CD1c-positive myeloid dendritic cell (primary cell): ENCODE data around the gene VWA5A.

Experiments used
- DNase-seq: peaks from one replicate; pipeline ENCODE4 v3.0.0-alpha.2; 2016; ENCODE audit errors: extremely low spot score

Gene VWA5A, protein sequence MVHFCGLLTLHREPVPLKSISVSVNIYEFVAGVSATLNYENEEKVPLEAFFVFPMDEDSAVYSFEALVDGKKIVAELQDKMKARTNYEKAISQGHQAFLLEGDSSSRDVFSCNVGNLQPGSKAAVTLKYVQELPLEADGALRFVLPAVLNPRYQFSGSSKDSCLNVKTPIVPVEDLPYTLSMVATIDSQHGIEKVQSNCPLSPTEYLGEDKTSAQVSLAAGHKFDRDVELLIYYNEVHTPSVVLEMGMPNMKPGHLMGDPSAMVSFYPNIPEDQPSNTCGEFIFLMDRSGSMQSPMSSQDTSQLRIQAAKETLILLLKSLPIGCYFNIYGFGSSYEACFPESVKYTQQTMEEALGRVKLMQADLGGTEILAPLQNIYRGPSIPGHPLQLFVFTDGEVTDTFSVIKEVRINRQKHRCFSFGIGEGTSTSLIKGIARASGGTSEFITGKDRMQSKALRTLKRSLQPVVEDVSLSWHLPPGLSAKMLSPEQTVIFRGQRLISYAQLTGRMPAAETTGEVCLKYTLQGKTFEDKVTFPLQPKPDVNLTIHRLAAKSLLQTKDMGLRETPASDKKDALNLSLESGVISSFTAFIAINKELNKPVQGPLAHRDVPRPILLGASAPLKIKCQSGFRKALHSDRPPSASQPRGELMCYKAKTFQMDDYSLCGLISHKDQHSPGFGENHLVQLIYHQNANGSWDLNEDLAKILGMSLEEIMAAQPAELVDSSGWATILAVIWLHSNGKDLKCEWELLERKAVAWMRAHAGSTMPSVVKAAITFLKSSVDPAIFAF

DNA sequence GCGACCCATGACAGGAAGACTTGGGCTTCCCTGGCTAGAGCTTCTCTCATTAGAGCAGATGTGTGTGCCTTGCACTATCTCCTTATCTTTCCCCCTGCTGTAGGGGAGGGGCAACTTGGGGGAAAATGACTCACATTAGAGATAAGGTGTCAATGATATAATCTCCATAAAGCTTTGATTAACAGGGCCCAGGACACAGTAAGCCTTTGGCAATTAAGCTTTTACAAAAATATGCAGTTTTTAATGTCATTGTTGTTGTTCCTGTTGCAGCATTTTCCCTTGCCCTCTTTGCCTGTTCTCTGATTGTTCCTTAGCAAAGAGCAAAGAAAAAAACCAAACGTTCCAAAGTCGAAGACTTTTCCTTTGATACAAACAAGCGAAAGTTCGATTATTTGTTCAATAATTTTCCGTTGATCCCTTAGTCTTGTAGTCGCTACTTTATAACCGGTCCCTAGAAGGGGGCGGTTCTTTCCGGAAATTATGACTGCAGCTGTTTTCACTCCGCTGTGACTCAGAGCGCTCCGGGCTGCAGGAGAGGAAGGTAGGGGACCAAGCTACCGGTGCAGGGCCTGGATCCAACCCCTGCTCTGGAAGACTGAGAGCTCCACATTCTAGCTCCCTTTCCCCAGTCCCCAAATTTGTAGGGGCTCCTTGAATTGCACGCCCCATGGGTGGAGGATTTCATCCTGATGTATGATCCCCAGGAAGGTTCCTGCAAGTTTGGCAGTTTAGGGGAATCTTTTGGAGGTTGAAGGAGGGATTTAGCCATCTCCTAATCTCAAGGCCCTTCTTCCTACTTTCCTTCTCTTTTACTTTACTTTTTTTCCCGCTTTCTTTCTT lies at the start of gene VWA5A:
Gene VWA5A, plus strand, starts transcription at position 509 of the 840 bp plus-strand sequence. CDS start 2,062 bp downstream, outside the sequence.
- peak; percentile 83 for DNase-seq

DNA sequence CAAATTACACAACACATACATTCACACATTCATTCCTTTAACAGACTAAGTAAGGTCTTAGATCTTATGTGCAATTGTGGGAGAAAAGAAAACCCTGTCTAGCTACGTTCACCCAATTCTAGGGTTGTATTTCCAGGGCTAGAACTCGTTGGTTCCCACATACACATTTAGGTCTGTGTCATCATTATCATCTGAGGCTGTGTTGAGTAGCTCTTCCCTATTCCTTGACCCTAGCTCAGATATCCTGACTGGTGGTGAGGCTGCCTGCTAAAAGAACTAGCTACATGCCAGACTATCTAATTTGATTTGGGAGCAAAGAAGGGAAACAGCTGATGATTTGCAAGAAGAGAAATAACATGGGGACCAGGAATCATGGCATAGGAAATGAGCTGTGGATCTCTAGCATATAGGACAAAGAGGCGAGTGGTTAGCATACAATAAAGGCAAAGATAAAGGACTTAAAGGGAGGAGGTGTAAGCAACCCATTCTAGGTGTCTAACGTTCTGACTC lies 46.6 kb upstream of the VWA5A start:
- DNase-seq = peak; percentile 10

DNA sequence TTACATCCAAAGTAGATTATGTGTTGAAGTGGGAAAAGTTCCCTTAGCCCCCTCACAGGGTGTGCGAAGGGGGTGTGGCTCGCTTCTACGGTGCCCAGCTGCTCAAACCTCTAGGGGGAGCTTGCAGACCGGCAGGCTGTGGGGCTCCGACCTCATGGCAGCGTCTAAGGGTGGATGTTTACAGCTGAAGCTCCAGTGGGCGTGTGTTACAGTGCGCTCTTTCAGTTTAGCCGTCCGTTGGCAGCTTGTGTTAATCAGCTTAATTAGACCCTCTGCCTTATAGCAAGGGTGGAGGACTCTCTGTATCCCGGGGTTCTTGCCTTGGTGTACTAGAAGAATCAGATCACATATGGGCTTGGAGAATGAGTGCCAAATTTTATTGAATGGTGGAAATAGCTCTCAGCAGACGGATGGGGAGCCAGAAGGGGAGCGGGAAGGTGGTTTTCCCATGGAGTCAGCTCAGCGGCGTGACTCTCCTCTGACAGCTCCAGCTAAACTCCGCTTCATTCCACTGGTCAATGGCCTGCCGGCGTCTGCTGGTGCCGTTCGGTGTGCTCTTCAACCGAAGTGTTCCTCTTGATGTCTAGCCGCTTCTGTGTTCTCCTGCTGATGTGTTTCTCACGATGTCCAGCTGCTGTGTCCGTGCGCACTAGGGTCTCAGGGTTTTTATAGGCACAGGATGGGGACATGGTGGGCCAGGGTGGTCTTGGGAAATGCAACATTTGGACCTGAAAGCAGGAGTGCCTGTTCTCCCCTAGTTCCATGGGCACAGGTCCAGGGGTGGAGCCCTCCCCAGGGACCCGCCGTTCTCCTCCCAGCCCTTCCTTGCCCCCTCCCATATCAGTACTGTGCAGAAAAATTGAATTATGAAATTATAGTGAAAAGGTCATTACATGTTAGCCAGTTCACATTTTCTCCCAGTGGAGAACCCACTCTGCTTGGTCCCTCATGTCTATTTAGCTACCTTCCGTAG lies 45.5 kb upstream of the VWA5A start:
- DNase-seq = peak; percentile 68

DNA sequence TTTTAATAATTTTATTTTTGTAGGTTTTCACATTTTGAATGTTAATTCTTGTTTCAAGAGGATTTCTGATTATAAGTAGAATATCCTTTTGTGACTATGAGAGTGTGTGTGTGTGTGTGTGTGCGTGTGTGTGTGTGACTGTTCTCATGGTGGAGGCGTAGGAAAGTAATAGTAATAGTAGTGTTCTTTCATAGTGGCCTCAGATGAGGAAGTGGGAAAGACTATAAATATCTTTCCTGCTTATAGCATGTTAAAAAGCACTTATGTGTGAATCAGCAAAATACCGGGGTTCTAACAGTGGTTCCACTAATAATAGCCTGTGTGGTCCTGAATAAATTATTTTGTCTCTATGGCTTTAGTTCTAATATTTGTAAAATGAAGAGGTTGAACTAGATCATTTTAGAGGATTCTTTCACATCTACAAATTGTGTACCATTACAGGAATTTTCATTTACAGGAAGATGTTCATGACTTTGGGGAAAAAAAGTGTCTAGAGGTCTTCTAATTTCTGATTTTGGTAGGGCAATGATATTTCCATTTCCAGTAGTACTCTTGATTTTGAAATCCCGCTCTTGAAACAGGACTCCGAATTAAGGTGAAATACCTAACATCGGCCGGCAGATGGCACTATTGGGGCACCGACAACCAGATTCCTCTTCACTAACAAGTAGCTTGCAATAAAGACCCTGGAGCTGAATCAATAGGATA lies 44.2 kb upstream of the VWA5A start:
- DNase-seq = peak; percentile 86

DNA sequence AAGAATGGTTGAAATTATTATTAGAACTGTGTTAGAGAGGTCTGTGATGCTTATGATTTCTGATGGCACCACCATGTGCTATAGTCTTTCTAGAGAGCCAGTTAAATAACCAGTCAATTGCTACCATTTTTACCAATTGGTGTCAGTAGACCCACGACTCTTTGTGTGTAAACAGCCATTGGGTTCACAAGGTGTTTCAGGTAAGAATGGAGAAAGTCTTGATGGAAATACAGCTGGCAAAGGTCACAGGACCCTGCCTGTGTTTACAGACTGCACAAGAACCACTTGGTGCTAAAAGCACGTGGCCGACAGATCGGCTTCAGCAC lies 43.7 kb upstream of the VWA5A start:
- DNase-seq = no peak

DNA sequence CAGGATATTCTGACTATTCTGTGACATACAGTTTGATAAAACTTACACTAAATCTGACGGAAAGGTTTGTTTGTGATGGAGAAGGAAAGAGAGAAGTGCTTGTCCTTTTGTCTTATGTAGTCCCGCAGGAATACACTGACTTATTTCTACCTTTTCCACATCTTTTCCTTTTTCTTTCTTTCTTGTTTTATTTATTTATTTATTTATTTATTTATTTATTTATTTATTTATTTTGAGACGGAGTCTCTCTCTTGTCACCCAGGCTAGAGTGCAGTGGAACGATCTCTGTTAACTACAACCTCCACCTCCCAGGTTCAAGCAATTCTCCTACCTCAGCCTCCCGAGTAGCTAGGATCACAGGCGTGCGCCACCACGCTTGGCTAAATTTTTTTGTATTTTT lies 43.1 kb upstream of the VWA5A start:
- DNase-seq = no peak

DNA sequence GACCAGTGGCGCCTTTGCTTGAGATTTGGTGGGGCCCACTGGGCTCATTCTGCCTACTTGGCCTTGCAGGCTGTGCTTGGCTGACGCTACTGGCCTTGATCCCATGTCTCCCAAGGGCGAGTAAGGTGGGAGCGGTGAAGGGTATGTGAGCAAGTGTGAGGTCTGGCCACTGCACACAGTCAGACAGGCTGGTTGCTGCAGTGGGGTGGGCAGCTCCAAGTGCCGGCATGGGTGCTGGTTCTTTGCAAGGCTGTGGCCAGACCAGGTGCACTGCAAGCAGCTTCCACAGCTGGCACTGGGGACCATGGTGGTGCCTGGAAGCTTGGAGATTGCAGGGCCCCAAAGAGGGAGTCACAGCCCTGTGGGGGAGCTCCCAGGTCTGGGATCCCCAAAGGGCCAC lies 40.7 kb upstream of the VWA5A start:
- DNase-seq = no peak

DNA sequence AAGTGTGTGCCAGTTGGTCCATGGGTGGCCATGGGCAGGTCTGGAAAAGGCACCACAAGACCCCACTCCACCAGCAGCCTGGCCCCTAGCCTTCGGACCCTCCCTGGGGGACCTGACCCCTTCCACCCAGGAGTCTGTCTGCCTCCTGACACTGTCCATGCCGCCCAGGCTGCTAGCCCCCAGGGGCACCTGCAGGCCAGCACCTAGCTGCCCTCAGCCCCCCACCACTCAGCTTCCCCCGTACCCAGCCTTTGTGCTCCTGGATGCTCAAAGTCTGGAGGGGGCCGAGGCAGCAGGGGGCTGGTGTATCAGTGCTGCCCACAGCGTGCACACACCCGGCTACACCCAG lies 39.8 kb upstream of the VWA5A start:
- no peak for DNase-seq

DNA sequence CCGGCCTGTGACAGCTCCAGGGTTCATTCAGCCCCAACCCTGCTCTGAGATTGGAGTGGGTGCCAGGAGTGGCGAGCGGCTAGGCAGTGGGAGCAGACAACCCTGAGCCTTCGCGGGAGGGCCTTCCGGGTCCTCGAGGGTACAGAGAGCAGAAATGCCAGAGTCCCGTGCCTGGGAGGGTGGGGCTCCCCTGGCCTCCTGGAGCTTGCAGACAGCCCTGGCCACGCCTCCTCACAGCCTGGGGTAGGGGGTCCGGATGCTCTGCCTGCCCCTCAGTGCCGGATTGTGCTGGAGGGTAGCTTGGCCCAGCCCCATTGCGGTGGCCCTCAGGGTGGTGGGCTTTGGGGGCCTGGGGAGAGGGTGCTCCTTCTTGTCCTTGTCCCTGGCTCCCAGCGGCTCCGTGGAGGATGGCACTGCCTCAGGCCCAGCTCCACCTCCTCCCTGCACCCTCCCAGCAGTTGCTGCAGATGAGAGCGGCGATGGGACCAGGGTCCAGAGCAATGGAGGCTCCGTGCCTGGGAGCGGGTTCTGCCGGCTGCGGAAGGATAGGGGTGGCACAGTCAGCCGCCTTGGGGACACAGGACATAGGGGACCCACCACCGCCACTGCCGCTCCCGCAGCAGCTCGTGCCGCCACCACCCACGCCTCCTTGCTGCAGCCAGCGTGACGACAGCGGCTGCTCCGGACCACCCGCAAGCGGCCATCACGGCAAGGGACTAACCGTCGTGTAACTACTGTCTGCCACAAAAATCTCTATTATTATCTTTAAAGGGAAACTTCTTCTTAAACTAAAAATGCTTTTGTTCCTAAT lies 39.2 kb upstream of the VWA5A start:
- peak; percentile 61 for DNase-seq

DNA sequence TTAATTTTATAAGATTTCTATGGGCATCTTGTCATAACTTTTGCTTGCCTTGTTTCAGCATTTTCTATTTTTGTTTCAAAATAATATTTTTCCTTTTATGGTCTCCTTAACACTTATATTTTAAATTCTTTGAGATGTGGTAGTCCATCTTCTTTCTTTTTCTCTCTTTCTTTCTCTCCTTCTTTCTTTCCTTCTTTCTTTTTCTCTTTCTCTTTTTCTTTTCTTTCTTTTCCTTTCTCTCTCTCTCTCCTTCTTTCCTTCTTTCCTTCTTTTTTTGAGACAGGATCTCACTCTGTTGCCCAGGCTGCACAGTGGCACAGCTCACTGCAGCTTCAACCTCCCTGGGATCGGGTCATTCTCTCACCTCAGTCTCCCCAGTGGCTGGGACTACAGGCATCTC lies 38.0 kb upstream of the VWA5A start:
- no peak for DNase-seq

DNA sequence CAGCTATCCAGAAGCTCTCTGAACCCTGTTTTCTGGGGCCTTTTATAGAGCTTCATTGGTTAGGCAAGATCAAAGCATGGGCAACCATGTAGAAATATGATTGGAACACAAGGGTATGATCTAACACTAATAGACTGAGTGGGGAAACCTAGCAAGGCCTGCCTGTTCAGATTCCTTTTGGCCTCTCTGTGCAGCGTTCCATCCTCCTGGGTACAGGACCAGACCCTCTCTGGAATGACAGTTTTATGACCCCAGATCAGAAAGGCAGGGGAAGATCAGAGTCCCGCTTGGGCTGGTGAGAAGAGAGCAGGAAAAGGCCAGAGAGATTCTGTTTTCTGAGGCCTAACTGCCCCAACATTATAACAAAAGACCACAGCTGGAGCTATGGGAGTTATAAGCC lies 36.7 kb upstream of the VWA5A start:
- no peak for DNase-seq

DNA sequence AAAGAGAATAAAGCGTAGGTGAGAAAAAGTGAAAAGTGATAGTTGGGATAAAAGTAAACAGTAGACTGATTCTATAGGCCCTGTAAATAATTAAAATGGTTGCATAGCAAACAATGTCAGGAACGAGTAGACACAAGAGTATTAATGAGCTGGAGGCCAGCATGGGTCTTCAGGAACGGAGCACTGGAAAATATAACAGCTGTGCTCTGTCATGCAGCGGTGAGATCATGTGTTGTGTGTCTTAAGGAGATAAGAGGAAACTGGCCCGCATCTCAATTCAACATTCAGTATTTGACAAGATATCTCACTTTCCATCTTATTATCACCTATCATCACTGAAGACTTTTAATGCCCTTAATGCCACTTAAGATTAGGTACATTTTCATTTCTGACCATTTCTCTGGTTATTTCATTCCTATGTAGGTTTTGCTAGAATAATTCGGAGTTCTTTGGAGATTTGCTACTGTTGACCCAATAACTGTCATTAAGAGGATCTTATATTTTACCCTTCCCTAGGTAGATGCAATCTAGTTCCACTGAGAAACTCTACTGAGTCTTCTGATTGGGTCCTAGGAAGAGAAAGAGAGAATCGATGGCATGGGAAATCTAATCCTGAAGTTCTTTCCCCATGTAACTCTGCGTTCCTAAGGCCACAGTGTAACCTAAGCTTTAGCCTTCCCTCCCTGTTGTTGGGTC lies 35.5 kb upstream of the VWA5A start:
- no peak for DNase-seq

DNA sequence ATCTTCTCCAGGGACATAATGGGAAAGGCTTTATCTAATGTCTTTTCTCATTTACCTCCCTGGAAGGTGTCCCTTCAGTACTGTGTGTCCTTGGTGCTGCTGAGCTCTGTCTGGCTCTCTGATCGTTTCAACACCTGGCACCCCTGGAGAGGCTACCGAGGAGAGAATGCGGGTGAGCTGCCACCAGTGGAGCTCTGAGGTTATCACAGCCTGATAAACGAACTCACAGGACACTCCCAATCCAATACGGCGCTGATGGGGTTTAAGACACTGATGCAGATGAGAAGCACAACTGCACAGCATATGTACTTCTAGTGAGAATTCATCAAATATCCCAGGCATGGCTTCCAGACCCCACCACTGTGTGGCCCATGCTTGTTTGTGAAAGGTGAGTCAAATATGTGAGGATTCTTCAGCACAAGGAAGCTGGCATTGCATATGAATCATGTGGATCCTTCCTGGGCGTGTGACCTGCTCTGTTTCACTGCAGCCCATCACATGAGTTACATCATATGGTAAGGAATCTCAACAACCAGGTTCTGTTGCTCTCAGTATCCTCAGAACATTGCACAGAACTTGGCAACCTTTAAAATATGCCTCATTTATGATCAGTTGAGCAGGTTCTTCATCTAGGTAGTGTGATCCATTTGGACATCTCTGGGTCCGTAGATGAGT lies 34.8 kb upstream of the VWA5A start:
- DNase-seq = no peak

DNA sequence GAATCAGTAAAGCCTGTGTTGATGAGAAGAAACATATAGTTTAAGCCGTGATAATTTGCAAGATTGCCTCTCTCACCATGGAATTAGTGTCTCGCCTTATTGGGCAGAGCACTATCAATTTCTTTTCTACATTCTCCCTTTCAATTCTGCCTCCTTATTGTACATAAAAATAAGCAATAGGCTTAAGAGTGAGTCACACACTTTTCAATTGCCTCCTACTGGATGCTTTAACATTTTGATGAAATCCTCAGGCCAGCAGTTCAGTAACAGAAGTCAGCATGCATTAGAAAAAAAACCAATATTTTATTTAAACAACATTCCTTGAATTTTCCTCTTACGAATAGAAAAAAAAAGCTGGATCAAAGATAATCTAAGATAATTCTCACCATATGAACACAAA lies 33.8 kb upstream of the VWA5A start:
- no peak for DNase-seq

DNA sequence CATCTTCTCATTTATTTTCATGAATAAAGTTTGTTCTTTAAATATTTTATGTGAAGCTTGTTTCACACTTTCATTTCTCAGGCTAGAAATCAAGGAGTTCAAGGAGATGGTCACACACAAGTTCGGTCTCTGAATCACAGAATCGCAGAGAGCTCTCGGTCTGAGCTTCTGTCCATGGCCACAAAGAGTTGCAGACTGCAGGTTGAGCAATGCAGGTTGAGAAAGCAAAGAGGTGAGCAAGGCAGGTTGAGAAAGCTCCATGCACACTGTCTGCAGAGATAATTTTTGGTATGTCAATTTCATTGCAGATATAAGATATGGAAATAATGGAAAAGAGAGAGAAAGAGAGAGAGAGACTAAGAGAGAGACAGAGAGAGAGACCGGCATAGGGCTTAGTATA lies 32.9 kb upstream of the VWA5A start:
- DNase-seq = no peak

DNA sequence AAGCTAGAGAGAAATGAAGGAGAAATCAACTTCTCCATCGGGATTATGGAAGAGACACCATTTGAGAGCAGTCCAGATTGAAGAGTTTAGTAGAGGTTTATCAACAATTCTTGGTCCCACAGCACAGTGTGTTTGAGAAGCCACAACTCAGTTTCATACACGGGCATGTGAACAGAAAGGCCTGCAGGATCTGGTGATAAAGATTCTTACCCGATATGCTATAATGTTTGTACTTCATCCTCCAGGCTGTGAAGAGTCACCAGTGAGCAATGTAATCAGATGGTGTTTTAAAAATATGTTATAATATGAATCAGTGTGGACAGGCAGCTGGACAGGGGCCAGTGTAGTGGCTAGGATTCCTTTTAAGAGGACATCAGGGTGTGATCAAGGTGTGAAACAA lies 29.7 kb upstream of the VWA5A start:
- DNase-seq = no peak

DNA sequence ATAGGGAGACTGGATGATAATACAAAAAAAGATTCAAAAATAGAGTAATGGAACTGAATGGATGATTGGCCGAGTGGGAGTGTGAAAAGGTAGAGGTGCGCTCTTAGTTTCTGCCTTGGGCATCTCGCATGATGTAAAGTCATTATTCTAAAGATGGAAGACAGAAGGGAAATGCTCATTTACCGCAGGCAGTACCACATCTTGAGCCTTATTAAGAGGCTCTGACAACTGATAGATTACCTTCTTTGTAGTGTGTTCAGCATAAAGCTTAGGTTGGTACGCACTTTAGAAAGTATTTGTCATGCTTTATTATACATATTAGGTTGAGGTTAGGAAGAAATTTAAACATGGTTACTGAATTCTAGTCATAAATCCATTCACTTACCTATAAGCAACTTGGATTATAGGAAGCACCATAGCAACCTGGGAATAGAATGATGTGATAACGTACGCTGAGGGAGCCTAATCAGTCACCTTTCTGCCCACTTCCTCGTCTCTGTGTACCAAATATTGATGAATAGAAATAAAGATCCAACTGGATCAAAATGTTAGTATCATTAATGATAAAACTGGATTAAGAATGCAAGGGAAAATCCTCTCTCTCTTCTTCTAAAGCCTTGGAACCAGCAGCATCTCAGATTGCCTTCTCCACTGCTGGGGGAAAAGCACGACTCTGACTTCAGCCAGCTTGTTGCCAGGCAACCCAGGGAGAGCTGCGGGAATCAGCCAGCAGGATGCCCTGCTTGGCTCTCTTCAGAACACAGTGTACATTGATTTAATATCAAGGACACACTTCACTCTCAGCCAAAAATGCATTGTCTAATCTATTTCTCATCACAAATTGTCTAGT lies 29.0 kb upstream of the VWA5A start:
- DNase-seq = no peak
